Activated CD4-positive, alpha-beta T cell treated with anti-CD3 and anti-CD28 coated beads for 4 hours (primary cell): ENCODE results near the gene WSB1.
"Not testable (repeated sequence)": the region's sequence is repeated elsewhere in the genome, so short reads cannot be mapped to it uniquely, and the experiment has no call there.

Source experiments
- DNase-seq, 2 donors: peaks; one replicate each; pipeline ENCODE4 v3.0.0-alpha.2; 2020

WSB1 gene

DNA sequence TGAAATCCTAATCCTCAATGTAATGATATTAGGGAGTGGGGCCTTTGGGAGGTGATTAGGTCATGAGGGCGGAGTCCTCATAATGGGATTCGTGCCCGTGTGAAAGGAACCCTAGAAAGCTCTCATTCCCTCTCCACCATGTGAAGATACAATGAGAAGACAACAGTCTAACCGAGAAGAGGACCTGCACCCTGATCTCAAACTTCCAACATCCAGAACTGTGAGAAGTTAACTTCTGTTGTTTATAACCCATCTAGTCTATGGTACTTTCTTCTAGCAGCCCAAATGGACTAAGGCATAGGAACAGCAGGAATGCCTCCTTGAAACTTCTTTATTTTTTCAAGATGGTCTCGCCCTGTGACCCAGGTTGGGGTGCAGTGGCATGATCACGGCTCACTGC lies 24.7 kb downstream of the WSB1 start:
- no peak for DNase-seq

DNA sequence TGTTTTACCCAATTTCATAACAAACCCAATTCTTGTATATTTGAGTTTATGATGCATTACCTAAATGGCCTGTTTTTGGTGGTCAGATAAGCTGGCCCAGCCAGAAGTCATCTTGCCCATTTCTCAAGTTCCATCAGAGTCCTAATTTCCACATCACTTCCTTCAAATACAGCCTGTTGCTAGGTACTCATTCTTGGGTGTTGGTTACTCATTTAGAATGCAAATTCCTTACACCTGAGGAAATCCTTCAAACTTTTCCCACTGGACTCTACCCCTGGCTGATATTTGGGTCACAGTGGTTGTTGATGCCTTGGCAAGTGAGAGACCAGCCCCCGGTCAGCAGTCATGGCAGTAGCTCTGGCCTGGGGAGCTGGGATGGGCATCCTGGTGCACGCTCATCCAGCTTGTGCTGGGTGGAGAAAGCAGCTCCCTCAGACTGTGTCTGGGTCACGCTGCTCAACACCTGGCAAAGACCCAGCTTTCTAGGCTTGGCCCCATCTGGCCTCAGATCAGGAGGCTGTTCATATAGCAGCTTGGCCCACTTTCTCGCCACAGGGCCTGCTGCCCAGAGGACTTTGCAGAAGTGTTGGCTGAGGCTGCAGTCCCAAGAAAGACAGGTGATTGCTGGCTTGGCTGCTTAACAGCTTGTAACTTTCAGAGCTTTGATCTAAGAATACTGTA lies 25.8 kb downstream of the WSB1 start:
- DNase-seq, result no peak

DNA sequence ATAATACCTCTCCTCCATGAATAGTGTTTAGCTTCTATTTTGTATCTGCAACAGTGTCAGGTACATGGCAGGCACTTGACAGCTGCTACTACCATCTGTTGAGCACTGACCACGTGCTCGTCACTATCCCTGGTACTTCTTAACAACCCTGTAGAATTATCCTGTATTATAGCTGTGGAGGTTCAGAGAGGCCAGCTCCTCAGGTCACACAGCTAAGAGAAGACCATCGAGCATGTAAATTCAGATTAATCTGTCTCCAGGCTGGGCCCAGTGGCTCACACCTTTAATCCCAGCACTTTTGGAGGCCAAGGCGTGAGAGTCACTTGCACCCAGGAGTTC lies 26.3 kb downstream of the WSB1 start:
- no peak for DNase-seq

DNA sequence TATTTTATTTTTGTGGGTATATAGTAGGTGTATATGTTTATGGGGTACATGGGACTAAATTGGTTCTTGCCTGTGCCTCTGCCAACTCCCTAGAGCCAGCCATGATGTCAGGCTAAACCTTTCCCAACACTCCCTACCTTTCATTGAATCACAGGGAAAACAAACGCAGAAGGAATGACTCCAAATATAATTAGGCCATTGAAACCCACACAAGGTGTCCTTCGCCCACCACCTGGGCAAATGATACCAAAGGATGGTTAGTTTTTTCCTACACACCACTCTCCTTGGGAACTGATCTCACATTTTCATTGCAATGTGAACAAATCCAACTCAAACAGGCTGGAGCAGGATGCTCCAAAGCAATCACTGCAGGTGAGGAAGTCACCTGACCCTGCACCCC lies 27.5 kb downstream of the WSB1 start:
- no peak for DNase-seq

GRCh38 chr17:27322026-27322425 lies 28.1 kb downstream of the WSB1 start:
- DNase-seq, result no peak

DNA sequence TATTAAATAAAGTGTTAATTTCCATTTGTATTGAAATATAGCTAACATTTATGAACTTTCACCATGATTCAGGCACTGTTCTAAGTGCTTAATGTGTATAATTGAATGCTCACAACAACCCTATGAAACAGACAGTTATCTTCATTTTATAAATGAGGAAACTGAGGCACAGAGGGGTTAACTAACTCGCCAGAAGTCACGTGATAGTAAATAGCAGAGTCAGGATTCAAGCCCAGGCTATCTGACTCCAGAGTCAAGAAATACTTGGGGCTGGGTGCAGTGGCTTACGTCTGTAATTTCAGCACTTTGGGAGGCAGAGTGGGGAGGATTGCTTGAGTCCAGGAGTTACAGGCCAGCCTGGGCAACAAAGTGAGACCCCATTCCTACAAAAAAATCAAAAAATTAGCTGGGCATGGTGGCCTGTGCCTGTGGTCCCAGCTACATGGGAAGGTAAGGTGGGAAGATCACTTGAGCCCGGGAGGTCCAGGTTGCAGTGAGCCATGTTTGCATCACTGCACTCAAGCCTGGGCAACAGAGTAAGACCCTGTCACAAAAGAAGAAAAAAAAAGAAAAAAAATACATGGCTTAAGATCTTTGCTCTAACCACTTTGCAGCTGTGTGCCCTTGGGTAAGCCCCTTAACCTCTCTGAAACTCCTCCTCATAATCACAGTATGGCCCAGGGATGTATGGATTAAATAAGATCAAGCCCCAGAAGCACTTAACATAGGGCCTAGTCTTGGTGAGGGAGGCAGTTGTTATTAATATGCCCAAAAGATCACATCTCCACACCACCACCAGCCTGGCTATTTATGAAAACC lies 29.0 kb downstream of the WSB1 start:
- DNase-seq, result no peak

- DNase-seq, result no peak
These were observed 29.8 kb downstream of the WSB1 start for GRCh38 chr17:27323538-27324215.

GRCh38 chr17:27324771-27325339 lies 30.9 kb downstream of the WSB1 start:
- no peak for DNase-seq

DNA sequence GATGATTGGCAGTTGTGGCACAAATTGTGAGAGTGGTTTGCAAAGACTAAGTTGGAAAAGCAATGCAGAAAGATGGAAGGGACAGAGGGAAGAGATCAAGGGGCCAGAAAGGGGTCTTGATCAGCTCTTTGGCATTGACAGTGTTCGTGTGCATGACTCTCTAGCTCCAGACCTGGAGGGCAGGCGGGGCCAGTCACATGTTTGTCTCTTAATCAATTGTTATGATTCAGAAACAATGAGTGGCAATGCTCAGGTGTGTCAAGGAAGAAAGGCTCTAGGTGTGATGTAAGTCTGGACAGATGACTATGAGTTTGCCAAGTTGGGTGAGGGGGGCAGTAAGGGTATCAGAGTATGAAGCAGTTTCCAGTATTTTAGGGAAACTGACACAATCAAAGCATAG lies 32.1 kb downstream of the WSB1 start:
- DNase-seq, result no peak

DNA sequence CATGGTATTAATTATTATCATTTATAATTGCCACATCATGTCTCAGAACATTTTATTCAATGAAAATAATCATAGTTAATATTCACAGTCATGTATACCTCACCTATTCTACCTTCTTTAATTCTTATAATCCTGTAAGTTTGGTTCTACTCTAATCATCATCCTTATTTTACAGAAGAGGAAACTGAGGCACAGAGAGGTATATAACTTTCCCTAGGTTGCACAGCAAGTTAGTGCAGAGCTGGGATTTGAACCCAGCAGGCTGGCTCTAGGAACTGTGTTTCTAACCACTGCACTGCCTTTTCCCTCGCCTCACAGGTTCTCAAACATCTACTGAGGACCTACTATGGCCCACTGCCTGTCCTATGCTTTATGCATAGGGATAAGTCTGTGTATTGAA lies 32.7 kb downstream of the WSB1 start:
- DNase-seq, result no peak

- no peak for DNase-seq
These were observed 33.5 kb downstream of the WSB1 start for GRCh38 chr17:27327397-27327796.

DNA sequence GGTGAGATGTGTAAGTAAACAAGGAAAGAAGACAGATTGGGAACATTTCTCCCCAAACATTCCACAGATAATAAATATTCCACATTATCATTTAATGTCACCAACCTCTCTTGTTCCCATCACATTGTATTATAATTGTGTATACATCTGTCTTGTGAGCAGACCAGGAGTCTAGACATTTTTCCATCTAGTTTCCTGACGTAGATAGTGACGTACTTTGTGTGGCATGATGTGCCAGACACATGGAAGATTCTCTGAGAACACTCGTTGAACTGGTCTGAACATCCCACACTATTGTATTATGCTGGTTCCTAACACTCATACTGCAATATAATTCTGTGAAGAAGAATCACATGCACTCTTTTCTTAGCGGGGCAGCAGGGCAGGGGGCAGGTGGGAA lies 34.0 kb downstream of the WSB1 start:
- no peak for DNase-seq

DNA sequence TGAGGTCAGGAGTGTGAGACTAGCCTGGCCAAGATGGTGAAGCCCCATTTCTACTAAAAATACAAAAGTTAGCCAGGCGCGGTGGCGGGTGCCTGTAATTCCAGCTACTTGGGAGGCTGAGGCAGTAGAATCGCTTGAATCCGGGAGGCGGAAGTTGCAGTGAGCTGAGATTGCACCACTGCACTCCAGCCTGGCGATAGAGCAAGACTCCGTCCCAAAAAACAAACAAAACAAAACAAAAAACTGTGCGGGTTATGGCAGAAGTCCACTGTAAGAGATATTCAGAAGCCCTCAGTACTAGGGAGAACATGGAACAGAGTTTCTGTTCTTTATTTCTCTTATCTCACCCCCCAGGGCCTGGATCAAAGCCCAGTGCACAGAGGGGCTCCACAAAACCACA lies 34.8 kb downstream of the WSB1 start:
- DNase-seq, result not testable (repeated sequence)

- DNase-seq, result no peak
These were observed 35.4 kb downstream of the WSB1 start for GRCh38 chr17:27329146-27329805.

GRCh38 chr17:27332047-27332393 lies 38.1 kb downstream of the WSB1 start:
- DNase-seq, result no peak

- DNase-seq, result peak; percentile 85 to 88
These were observed 38.8 kb downstream of the WSB1 start for GRCh38 chr17:27332485-27333409.

- no peak for DNase-seq
These were observed 39.6 kb downstream of the WSB1 start for GRCh38 chr17:27333410-27333980.

GRCh38 chr17:27336184-27336583 lies 42.3 kb downstream of the WSB1 start:
- no peak for DNase-seq

DNA sequence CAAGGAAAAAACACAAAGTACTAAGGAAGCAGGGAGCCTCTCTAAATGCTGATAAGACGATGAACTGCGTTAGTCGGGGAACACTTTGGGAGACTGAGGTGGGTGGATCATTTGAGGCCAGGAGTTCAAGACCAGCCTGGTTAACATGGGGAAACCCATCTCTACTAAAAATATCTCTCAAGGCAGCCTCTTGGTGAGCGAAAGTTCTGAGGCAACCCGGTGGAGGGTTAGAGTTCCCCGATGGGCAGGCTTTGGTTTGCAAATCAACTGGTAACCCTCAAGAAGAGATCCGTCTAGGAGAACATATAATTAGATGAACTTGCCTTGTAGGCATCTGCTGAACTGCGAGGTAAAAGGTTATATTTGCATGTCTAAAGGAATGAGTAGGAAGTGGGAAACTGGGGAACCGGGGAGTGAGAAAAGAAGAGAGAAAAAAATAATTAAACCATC lies 44.6 kb downstream of the WSB1 start:
- DNase-seq, result no peak

DNA sequence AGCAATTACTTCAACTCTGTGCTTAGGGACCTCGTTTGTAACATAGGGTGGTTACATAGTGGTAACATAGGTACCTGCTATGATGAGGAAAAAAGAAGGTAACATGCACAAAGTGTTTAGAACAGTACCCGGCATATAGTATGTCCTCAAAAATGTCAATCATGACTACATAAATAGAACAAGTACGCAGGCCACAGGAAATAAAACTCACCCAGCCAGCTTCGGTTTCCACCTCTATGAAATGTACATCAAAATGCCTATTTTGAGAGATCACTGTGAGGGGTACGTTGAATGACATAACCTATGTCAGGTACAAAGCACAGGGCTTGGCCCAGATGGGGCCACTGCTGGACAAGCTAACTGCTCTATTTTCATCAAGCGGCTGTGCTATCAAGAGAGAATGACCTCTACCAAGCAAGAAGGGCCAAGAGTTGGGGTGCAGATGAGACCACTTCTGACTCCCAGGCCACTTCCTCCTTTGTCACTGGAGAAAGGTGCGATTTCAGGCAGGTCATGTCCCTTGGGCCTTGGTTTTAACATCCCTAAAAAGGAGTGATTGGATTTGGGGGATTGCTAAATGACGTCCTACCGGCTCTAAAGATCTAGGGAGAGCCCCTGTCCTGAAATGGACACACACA lies 45.4 kb downstream of the WSB1 start:
- no peak for DNase-seq
